GM23248 (cell line): ENCODE measurements around the gene TRIM13.

Source experiments
- EZH2 ChIP-seq: fragments of 200-600 bp; sonication (generic); IDR thresholded peaks from 2 replicates; pipeline ENCODE4 v1.6.1; 2018; ENCODE audit warnings: antibody characterized with exemption, mild to moderate bottlenecking; ENCODE audit not compliant: insufficient read depth, poor library complexity, severe bottlenecking
- EZH2phosphoT487 ChIP-seq: fragments of 200-600 bp; sonication (generic); IDR thresholded peaks from 2 replicates; pipeline ENCODE4 v1.6.1; 2018; ENCODE audit warnings: antibody characterized with exemption, moderate library complexity, mild to moderate bottlenecking, low read depth; ENCODE audit not compliant: insufficient read depth

DNA sequence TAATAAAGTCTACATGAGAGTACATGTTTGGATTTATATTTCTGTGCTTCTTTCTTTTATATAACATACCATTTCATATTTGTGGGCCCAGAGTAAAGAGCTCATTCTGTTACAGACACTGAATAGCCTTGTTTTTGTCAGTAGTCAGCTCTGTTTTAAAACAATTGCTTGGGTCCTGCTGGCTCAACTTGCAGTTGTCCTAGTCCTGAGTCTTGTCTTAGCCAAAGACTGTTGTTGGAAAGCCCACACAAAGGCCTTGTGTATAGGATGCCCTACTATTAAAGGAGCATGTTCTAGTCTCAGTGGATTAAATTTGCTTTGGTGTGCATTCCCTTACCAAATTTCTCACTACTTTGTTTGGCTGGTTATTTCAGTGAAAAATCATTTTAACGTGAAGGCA, 14.6 kb downstream of the TRIM13 start:
- no peak for TF ChIP-seq EZH2
- TF ChIP-seq EZH2phosphoT487 = no peak
